Stimulated activated memory B cell treated with anti-CD40 and anti-IgM and Interleukin-4, amounts not matched to agents 10 μg/mL and 1 μg/mL and 100 μg/mL, for 72 hours (primary cell): Measurements from ENCODE around the gene OR52E8.

ENCODE experiments used
- ATAC-seq: fragments of 150-1000 bp; cut with Tn5 transposase; 2 replicates; pipeline ENCODE4 v1.10.0; 2021
- H3K27ac Mint-ChIP-seq: one replicate; pipeline ENCODE4 v1.8.0; 2022; ENCODE audit warnings: mild to moderate bottlenecking, mixed read lengths
- H3K27me3 Mint-ChIP-seq: one replicate; pipeline ENCODE4 v1.8.0; 2022; ENCODE audit warnings: mixed read lengths
- H3K36me3 Mint-ChIP-seq: one replicate; pipeline ENCODE4 v1.8.0; 2022; ENCODE audit warnings: mixed read lengths
- H3K4me1 Mint-ChIP-seq: one replicate; pipeline ENCODE4 v1.8.0; 2022; ENCODE audit warnings: mixed read lengths
- H3K4me3 Mint-ChIP-seq: one replicate; pipeline ENCODE4 v1.8.0; 2022; ENCODE audit warnings: mild to moderate bottlenecking, moderate library complexity, mixed read lengths
- H3K9me3 Mint-ChIP-seq: one replicate; pipeline ENCODE4 v1.8.0; 2022; ENCODE audit warnings: mixed read lengths

OR52E8 gene

DNA sequence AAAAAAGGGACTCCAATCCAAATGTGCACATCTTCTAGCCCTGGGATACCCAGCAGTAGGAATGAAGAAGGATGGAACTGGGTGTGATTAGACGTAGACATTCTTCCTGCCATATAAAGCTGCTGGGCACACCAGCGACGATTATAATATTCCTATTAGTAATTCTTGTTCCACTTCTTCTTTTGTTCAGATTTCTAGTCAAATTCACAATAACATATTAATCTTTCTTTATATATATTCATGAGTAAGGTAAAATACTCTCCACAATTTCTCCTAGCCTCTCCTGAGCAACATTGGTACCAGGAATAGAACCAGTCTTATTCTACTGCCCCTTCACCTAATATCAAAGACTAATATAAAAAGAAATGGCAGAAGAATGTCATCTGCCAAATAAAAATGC lies at the start of gene OR52E8:
OR52E8 (minus strand) TSS at position 101 of the 400 bp plus-strand sequence; CDS start at position 101, 0 bp downstream.
- H3K9me3 Mint-ChIP-seq: no peaks in the 10 kb centered on the region
- H3K4me1 Mint-ChIP-seq: no peaks in the 10 kb centered on the region
- H3K36me3 Mint-ChIP-seq: no peaks in the 10 kb centered on the region
- peaks cover 21% of the 10 kb centered on the region for H3K27me3 Mint-ChIP-seq
- H3K4me3 Mint-ChIP-seq: no peak within 1 kb of the TSS
- no peak within 1 kb of the TSS for H3K27ac Mint-ChIP-seq
- no peak for ATAC-seq

DNA sequence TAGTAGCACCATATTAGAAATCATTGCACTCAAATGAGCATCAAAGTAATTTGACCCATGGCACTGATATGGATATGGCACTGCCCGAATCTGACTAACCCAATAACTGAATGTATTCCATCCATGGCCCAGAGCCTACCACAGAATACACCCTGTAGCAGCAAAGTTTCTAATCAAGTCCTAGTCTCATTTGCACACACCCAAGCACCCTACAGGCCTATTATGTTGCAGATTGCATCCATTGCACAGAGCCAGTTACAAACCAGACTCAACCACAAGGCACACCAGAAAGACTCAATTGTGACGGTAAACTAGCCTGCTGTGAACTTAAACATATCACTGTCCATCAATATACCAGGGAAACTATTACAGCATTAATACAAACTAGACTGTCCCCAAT lies 42.0 kb upstream of the OR52E8 start:
- no peaks in the 10 kb centered on the region for H3K4me1 Mint-ChIP-seq
- H3K27me3 Mint-ChIP-seq: peaks cover 13% of the 10 kb centered on the region
- ATAC-seq: no peak
- H3K36me3 Mint-ChIP-seq: no peaks in the 10 kb centered on the region
- no peak overlapping the region for H3K4me3 Mint-ChIP-seq
- H3K9me3 Mint-ChIP-seq: no peaks in the 10 kb centered on the region
- no peak overlapping the region for H3K27ac Mint-ChIP-seq

DNA sequence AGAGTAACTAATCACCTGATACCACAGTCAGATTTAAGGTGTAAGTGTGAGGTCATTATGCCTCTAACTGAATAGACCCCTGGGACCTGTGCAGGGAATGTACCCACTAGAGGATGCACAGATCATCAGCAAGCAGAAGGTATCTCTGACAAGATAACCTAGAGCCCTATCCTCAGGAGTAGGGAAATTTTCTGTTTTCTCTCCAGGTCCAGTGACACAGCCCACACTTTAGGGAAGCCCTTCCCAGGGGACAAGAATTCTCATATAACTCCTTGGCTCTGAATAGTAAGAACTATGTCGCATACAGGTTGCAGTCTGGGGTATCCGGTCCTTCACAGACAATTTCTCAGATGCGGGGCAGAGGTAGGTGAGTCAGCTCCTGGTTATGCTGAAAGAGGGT lies 35.4 kb upstream of the OR52E8 start, which contains the start of gene OR52E5:
OR52E5 (plus strand) TSS at position 301 of the 400 bp plus-strand sequence. CDS start 7,569 bp downstream, outside the sequence.
- H3K9me3 Mint-ChIP-seq: no peaks in the 10 kb centered on the region
- no peak within 1 kb of the TSS for H3K27ac Mint-ChIP-seq
- H3K4me1 Mint-ChIP-seq: no peaks in the 10 kb centered on the region
- H3K36me3 Mint-ChIP-seq: no peaks in the 10 kb centered on the region
- H3K4me3 Mint-ChIP-seq: no peak within 1 kb of the TSS
- H3K27me3 Mint-ChIP-seq: peaks cover under 1% of the 10 kb centered on the region
- no peak for ATAC-seq

DNA sequence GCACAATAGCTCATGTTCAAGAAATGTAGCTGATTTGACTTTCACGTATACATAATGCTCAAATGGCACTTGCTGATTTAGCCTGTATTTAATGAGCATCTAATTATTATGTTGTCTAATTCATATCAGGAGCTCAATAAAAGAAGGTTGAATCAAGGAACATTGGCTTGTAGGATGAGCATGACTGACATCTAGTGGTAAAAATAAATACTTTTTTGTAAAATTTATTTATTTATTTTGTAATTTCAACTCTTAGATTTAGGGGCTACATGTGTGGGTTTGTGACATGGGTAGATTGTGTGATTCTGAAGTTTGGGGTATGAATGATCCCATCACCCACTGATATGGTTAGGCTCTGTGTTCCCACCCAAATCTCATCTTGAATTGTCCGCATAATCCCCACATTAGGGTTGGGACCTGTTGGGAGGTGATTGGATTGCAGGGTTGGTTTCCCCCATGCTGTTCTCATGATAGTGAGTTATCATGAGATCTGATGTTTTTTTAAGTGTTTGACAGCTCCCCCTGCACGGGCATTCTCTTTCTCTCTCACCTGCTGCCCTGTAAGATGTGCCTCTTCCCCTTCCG lies 33.8 kb upstream of the OR52E8 start:
- Mint-ChIP-seq H3K4me3 (no peak overlapping the region), H3K4me1 (no peaks in the 10 kb centered on the region), H3K36me3 (no peaks in the 10 kb centered on the region), H3K27me3 (no peaks in the 10 kb centered on the region), H3K9me3 (no peaks in the 10 kb centered on the region), H3K27ac (no peak overlapping the region)
- ATAC-seq: no peak

DNA sequence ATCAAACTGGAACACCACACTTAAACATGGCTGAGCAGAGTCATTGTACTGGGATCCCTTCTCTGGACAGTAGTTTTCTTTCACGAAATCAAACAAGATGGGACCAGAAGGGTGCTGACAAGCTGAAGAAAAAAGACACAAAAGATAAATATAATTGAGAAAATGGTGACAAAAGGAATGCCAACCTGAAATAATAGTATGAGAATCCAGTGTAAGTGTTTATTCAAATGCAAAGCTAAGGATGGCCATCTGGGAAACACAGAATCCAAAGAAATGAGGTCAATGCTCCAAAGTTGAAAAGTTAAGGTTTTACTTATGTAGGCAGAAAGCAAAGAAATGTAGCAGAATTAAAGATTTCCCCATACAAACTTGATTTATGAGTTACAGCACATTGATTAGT lies 30.2 kb upstream of the OR52E8 start:
- Mint-ChIP-seq H3K9me3 (no peaks in the 10 kb centered on the region), H3K27ac (no peak overlapping the region), H3K4me3 (no peak overlapping the region), H3K4me1 (no peaks in the 10 kb centered on the region), H3K27me3 (peaks cover 7% of the 10 kb centered on the region), H3K36me3 (no peaks in the 10 kb centered on the region)
- no peak for ATAC-seq

DNA sequence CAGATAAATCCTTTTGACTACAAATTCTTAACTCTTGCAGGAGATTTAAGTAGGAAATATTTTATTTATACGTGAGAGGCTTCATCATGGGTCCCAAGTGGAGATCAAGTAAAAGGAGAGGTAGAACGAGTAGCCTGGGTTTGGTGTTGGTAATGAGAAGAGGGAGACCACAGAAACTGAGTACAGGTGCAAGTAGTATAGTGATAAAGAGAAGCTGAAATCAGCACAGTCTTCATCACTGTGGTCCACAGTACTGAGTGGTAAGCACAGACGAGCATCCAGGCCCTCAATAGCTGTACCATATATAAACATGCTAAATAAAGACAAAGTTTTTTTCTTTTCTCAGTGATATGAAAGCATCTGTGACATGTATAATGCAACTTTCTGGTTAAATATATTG lies 29.7 kb upstream of the OR52E8 start:
- H3K9me3 Mint-ChIP-seq: no peaks in the 10 kb centered on the region
- no peak overlapping the region for H3K4me3 Mint-ChIP-seq
- H3K27ac Mint-ChIP-seq: no peak overlapping the region
- no peak for ATAC-seq
- H3K36me3 Mint-ChIP-seq: no peaks in the 10 kb centered on the region
- H3K4me1 Mint-ChIP-seq: no peaks in the 10 kb centered on the region
- H3K27me3 Mint-ChIP-seq: peaks cover 7% of the 10 kb centered on the region

DNA sequence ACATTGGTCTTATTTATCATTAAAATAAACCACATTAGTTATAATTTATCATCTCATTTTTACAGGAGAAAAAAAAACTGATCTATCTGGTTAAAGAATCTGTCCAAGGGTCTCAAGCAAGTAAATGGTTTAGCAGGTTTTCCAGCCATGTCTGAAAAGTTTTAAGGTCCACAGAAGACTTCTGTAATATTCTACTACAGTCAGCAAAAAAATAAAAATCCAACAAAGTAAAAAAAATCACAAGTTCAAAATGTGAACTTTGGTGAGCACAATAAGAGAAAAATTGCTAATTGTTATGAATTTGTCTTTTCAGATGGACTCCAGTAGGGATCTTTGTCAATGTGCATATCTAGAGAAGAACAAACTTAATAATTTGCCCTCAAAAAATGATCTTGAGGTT lies 24.3 kb upstream of the OR52E8 start:
- Mint-ChIP-seq H3K27me3 (peaks cover 7% of the 10 kb centered on the region), H3K4me1 (no peaks in the 10 kb centered on the region), H3K27ac (no peak overlapping the region), H3K36me3 (no peaks in the 10 kb centered on the region), H3K9me3 (no peaks in the 10 kb centered on the region), H3K4me3 (no peak overlapping the region)
- ATAC-seq: no peak

DNA sequence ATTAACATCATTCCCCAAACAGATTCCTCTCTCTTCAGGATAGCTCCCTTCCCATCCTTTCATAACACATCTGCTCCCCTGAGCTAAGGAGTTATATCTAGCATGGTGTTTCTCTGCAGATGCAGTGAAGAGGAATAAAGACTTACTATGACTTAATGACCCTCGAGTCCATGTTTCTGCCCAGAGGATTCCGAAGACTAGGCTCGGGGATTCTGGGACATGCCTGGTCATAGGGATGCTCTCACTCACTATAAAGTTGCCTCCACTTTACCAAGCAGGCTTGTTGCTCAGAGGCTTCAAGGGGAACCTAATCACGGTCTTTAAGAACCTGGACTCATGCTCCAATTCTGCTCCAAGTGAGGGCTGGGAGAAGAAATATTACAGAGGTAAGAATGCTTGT lies 22.8 kb upstream of the OR52E8 start, which contains the start of gene OR52E4:
OR52E4 (plus strand) TSS at position 301 of the 400 bp plus-strand sequence. CDS start 3,664 bp downstream, outside the sequence.
- H3K36me3 Mint-ChIP-seq: no peaks in the 10 kb centered on the region
- no peaks in the 10 kb centered on the region for H3K9me3 Mint-ChIP-seq
- H3K27me3 Mint-ChIP-seq: no peaks in the 10 kb centered on the region
- peak; percentile 20 for ATAC-seq
- no peak within 1 kb of the TSS for H3K27ac Mint-ChIP-seq
- no peaks in the 10 kb centered on the region for H3K4me1 Mint-ChIP-seq
- no peak within 1 kb of the TSS for H3K4me3 Mint-ChIP-seq

DNA sequence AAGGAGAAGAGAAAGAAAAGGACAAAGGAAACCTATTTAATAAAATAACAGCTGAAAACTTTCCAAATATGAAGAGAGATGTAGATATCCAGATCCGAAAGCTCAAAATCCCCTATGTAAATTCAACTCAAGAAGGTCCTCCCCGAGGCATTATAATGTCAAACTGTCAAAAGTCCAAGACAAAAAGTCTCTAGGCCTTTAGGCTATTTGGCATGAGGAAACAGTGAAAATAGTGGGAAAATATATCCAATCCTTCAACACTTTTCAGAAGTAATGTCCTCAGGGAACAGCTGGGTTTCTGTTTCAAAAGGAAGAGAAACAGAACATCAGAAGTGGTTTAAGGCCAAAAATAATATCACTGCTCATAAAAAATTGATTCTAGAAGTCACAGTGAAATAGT lies 21.1 kb upstream of the OR52E8 start:
- Mint-ChIP-seq H3K27ac (no peak overlapping the region), H3K4me3 (no peak overlapping the region), H3K27me3 (peaks cover under 1% of the 10 kb centered on the region), H3K9me3 (peaks cover 3% of the 10 kb centered on the region), H3K4me1 (no peaks in the 10 kb centered on the region), H3K36me3 (no peaks in the 10 kb centered on the region)
- ATAC-seq: no peak

DNA sequence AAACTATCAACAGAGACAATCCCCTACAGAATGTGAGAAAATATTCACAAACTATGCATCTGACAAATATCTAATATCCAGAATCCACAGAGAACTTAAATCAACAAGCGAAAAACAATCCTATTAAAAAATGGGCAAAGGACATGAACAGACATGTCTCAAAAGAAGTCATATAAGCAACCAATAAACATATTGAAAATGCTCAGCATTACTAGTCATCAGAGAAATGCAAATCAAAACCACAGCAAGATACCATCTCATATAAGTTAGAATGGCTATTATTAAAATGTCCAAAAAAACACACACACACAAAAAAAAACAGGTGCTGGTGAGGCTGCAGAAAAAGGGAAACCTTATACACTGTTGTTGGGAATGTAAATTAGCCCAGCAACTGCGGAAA lies 8.3 kb upstream of the OR52E8 start:
- Mint-ChIP-seq H3K36me3 (no peaks in the 10 kb centered on the region), H3K27ac (no peak overlapping the region), H3K27me3 (peaks cover 33% of the 10 kb centered on the region), H3K4me3 (no peak overlapping the region), H3K9me3 (peaks cover 2% of the 10 kb centered on the region), H3K4me1 (no peaks in the 10 kb centered on the region)
- no peak for ATAC-seq

DNA sequence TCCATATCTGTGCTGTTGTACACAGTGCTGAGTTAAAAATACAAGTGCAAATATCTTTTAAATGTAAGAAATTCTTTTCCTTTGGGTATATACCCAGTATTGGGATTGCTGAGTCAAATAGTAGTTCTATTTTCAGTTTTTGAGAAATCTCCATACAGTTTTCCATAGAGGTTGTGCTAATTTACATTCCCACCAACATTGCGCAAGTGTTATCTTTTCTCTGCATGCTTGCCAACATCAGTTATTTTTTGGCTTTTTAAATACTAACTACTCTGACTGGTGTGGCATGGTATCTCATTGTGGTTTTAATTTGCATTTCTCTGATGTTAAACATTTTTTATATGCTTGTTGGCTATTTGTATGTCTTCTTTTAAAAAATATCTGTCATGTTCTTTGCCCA lies 6.5 kb downstream of the OR52E8 start:
- H3K4me3 Mint-ChIP-seq: no peak overlapping the region

DNA sequence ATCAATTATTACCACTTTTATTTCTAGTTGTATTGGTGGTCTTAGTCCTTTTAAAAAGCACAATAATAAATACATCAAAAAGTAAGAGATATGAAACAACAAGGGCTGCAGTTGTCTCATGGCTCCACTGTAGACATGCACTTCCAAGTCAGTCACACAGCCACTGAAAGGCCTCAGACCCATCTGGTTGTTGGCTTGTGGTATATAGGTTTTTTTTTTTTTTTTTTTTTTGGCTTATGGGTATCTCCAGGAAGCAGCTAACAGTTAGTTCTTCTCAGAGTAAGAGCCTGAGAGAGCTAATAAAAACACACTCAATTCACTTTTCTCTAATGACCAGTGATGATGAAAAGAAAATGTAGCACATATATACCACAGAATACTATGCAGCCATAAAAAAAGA lies 9.8 kb downstream of the OR52E8 start:
- ATAC-seq: no peak
- Mint-ChIP-seq H3K27me3 (no peaks in the 10 kb centered on the region), H3K4me1 (no peaks in the 10 kb centered on the region), H3K27ac (no peak overlapping the region), H3K9me3 (no peaks in the 10 kb centered on the region), H3K4me3 (no peak overlapping the region), H3K36me3 (no peaks in the 10 kb centered on the region)

More for the DNA sequence above, 6.5 kb downstream of the OR52E8 start:
- ATAC-seq: no peak
- H3K4me1 Mint-ChIP-seq: no peaks in the 10 kb centered on the region
- H3K36me3 Mint-ChIP-seq: no peaks in the 10 kb centered on the region
- peaks cover 11% of the 10 kb centered on the region for H3K27me3 Mint-ChIP-seq
- H3K9me3 Mint-ChIP-seq: no peaks in the 10 kb centered on the region
- H3K27ac Mint-ChIP-seq: no peak overlapping the region

DNA sequence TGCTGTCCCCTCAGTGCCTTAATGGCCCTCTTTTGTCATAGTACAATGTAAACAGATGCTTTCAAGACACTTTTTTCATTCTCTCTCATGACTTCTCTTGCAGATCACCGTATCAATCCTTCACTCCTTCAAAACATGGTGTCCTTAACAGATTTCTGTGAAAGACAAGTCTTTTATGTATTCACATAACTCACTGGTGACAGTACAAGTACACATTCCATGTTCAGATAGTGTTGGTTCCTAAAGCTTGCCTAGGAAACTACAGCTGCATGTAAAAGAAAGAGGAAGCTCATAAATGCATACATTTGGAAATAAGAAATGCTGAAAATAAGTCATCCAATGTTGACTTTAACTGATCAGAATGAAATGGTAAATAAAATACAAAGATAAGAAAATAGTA lies 10.8 kb downstream of the OR52E8 start:
- Mint-ChIP-seq H3K4me1 (no peaks in the 10 kb centered on the region), H3K27me3 (no peaks in the 10 kb centered on the region), H3K9me3 (no peaks in the 10 kb centered on the region), H3K36me3 (no peaks in the 10 kb centered on the region), H3K27ac (no peak overlapping the region), H3K4me3 (no peak overlapping the region)
- ATAC-seq: no peak

DNA sequence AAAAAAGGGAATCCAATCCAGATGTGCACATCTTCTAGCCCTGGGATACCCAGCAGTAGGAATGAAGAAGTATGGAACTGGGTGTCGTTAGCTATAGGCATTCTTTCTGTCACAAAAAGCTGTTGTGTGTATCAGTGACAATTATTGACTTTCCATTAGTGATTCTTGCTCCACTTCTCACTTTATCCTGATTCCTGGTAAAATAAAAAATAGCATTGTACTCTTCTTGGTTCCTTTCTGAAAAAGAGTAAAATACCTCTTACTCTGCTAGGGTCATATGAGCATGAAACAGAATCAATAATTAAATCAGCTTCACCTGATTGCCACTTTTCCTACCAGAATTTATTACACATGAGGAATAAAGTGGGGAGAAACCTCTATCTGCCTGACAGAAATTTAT lies 15.7 kb downstream of the OR52E8 start, which contains the start of gene OR52E6:
OR52E6 (minus strand) TSS at position 101 of the 400 bp plus-strand sequence; CDS start at position 101, 0 bp downstream.
- Mint-ChIP-seq H3K4me1 (no peaks in the 10 kb centered on the region), H3K27me3 (peaks cover 38% of the 10 kb centered on the region), H3K36me3 (no peaks in the 10 kb centered on the region), H3K27ac (no peak within 1 kb of the TSS), H3K9me3 (peaks cover 5% of the 10 kb centered on the region), H3K4me3 (no peak within 1 kb of the TSS)
- no peak for ATAC-seq

DNA sequence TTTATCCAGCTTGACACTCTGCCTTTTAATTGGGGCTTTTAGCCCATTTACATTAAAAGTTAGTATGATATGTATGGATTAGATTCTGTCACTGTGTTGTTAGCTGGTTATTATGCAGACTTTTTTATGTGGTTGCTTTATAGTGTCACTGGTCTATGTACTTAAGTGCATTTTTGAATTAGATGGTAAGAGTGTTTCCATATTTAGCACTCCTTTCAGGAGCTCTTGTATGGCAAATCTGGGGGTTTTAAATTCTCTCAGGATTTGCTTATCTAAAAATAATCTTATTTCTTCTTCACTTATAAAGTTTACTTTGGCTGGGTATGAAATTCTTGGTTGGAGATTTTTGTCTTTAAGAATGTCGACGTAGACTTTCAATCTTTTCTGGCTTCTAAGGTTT lies 19.8 kb downstream of the OR52E8 start:
- H3K4me1 Mint-ChIP-seq: no peaks in the 10 kb centered on the region
- H3K4me3 Mint-ChIP-seq: no peak overlapping the region
- H3K27ac Mint-ChIP-seq: no peak overlapping the region
- no peak for ATAC-seq
- peaks cover 5% of the 10 kb centered on the region for H3K9me3 Mint-ChIP-seq
- no peaks in the 10 kb centered on the region for H3K36me3 Mint-ChIP-seq
- peaks cover 40% of the 10 kb centered on the region for H3K27me3 Mint-ChIP-seq

DNA sequence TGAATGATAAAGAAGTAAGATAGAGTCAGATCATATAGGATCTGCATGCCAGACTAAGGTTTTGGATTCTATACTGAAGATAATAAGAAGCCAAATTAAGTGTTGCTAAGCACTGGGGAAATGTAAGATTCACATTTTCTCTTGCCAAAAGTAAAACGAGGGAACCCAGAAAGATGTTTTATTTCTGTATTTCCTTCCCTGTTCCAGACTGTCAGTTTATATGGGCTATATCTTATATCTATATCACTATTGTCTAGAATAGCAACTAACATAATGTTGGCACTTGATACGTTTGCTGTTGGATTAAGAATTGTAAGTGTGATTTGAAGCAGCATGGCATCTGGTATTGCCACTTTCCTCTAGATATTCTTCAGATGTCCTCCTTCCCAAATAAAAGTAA lies 24.0 kb downstream of the OR52E8 start:
- Mint-ChIP-seq H3K27me3 (peaks cover 33% of the 10 kb centered on the region), H3K27ac (no peak overlapping the region), H3K4me1 (no peaks in the 10 kb centered on the region), H3K36me3 (no peaks in the 10 kb centered on the region), H3K4me3 (no peak overlapping the region), H3K9me3 (peaks cover 2% of the 10 kb centered on the region)
- ATAC-seq: no peak
